OCI-LY3 (cell line): ENCODE results near the gene TMEM232.

Experiments
- H2AFZ ChIP-seq: fragments of 200-600, 300-600 bp; shearing (Covaris generic); 2 replicates; pipeline ENCODE4 v1.6.0; 2014; ENCODE audit warnings: antibody characterized with exemption, low read depth, low read length
- H3K27ac ChIP-seq: fragments of 200-600, 300-600 bp; sonication (generic); 2 replicates; pipeline ENCODE4 v1.5.1; 2014; ENCODE audit warnings: mild to moderate bottlenecking, low read length, moderate library complexity, mixed read lengths
- H3K27me3 ChIP-seq: fragments of 200-600, 300-600 bp; sonication (generic); 2 replicates; pipeline ENCODE4 v1.6.1; 2014; ENCODE audit warnings: low read depth, low read length, mixed read lengths
- H3K36me3 ChIP-seq: fragments of 200-600, 300-600 bp; sonication (generic); replicated peaks from 2 replicates; pipeline ENCODE3; 2014; ENCODE audit warnings: low read depth, low read length, mixed read lengths
- H3K4me1 ChIP-seq: fragments of 300-600, 200-600 bp; sonication (generic); 2 replicates; pipeline ENCODE4 v1.6.1; 2014; ENCODE audit warnings: low read length, mixed read lengths
- H3K4me2 ChIP-seq: fragments of 200-600, 300-600 bp; sonication (generic); 2 replicates; pipeline ENCODE4 v1.6.1; 2014; ENCODE audit warnings: low read length, mixed read lengths
- H3K4me3 ChIP-seq: fragments of 300-600, 200-600 bp; sonication (generic); 2 replicates; pipeline ENCODE4 v1.5.1; 2014; ENCODE audit warnings: antibody characterized with exemption, mild to moderate bottlenecking, low read length, moderate library complexity
- H3K79me2 ChIP-seq: fragments of 300-600, 200-600 bp; shearing (Covaris generic); 2 replicates; pipeline ENCODE4 v1.6.1; 2014; ENCODE audit warnings: mild to moderate bottlenecking, low read length, mixed read lengths
- H3K9ac ChIP-seq: fragments of 300-600, 200-600 bp; shearing (Covaris generic); 2 replicates; pipeline ENCODE4 v1.6.0; 2014; ENCODE audit warnings: mild to moderate bottlenecking, low read length, moderate library complexity
- H3K9me3 ChIP-seq: fragments of 200-600, 300-600 bp; shearing (Covaris generic); 2 replicates; pipeline ENCODE4 v1.6.1; 2014; ENCODE audit warnings: low read length, mixed read lengths; ENCODE audit not compliant: insufficient read depth
- H4K20me1 ChIP-seq: fragments of 200-600, 300-600 bp; sonication (generic); 2 replicates; pipeline ENCODE4 v1.6.1; 2016; ENCODE audit warnings: low read length, mixed read lengths; ENCODE audit not compliant: insufficient read depth
- EZH2phosphoT487 ChIP-seq: fragments of 200-600 bp; shearing (Covaris generic); IDR thresholded peaks from 2 replicates; pipeline ENCODE4 v1.6.1; 2018; ENCODE audit warnings: antibody characterized with exemption, mixed run types, low read depth
- TF ChIP-seq, protein P1 (sequence below): fragments of 200-600, 300-600 bp; sonication (generic); IDR thresholded peaks from 2 replicates; pipeline ENCODE4 v1.5.1; 2014; ENCODE audit warnings: antibody characterized with exemption, low read length, low read depth

TMEM232 gene

DNA sequence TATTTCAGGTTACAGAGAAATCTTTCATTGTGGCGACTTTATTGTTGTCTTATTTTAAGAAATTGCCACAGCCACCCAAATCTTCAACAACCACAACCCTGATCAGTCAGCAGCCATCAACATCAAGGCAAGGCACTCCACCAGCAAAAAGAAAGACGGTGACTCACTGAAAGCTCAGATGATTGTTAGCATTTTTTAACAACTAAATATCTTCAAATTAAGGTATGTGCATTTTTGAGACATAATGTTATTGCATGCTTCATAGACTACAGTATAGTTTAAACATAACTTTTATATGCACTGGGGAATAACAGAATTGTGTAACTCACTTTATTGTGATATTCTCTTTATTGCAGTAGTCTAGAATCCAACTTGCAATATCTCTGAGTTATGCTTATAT lies 263.4 kb downstream of the TMEM232 start:
- Histone ChIP-seq H2AFZ (no peak overlapping the region), H3K4me3 (no peak overlapping the region), H3K4me2 (no peak overlapping the region), H3K27ac (no peak overlapping the region), H3K4me1 (peaks cover 25% of the 10 kb centered on the region), H3K9ac (no peak overlapping the region), H3K79me2 (no peaks in the 10 kb centered on the region), H3K9me3 (no peaks in the 10 kb centered on the region), H4K20me1 (no peaks in the 10 kb centered on the region), H3K27me3 (no peaks in the 10 kb centered on the region), H3K36me3 (no peaks in the 10 kb centered on the region)
- TF ChIP-seq, protein P1, sequence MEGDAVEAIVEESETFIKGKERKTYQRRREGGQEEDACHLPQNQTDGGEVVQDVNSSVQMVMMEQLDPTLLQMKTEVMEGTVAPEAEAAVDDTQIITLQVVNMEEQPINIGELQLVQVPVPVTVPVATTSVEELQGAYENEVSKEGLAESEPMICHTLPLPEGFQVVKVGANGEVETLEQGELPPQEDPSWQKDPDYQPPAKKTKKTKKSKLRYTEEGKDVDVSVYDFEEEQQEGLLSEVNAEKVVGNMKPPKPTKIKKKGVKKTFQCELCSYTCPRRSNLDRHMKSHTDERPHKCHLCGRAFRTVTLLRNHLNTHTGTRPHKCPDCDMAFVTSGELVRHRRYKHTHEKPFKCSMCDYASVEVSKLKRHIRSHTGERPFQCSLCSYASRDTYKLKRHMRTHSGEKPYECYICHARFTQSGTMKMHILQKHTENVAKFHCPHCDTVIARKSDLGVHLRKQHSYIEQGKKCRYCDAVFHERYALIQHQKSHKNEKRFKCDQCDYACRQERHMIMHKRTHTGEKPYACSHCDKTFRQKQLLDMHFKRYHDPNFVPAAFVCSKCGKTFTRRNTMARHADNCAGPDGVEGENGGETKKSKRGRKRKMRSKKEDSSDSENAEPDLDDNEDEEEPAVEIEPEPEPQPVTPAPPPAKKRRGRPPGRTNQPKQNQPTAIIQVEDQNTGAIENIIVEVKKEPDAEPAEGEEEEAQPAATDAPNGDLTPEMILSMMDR = no peak
- TF ChIP-seq EZH2phosphoT487 = no peak

GRCh38 chr5:110460837-110461236 lies 265.6 kb downstream of the TMEM232 start:
- Histone ChIP-seq H3K9me3 (no peaks in the 10 kb centered on the region), H3K4me2 (peak overlapping the region; percentile 73), H3K27ac (peak overlapping the region; percentile 61), H3K27me3 (no peaks in the 10 kb centered on the region), H4K20me1 (no peaks in the 10 kb centered on the region), H2AFZ (no peak overlapping the region), H3K79me2 (no peaks in the 10 kb centered on the region), H3K36me3 (no peaks in the 10 kb centered on the region), H3K4me1 (peaks cover 32% of the 10 kb centered on the region), H3K9ac (no peak overlapping the region), H3K4me3 (peak overlapping the region; percentile 53)
- TF ChIP-seq, protein P1 = no peak
- no peak for TF ChIP-seq EZH2phosphoT487

DNA sequence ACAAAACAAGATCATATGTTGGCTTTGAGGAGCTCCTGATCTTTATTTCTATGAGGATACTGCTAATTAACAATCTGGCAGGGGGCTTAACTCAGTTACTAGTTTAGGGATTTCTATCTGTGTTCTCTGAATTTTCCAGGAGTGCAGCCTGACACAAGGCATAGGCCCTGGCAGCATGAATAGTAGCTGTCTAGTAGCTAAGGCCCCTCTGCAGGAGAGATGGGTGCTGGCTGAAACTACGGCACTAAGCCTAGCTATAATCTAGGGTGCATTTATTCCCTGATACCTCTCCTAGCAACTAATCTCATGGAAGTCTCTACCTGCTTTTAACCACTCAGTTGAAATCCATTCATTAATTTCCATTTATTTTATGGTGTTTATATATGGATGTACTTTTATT lies 268.2 kb downstream of the TMEM232 start:
- Histone ChIP-seq H3K27me3 (no peaks in the 10 kb centered on the region), H3K36me3 (no peaks in the 10 kb centered on the region), H4K20me1 (no peaks in the 10 kb centered on the region), H3K4me2 (no peak overlapping the region), H3K9ac (no peak overlapping the region), H3K79me2 (no peaks in the 10 kb centered on the region), H3K4me3 (no peak overlapping the region), H3K27ac (no peak overlapping the region), H2AFZ (no peak overlapping the region), H3K4me1 (peaks cover 32% of the 10 kb centered on the region), H3K9me3 (no peaks in the 10 kb centered on the region)
- TF ChIP-seq, protein P1 = no peak
- TF ChIP-seq EZH2phosphoT487 = no peak

- Histone ChIP-seq H2AFZ (no peak overlapping the region), H3K4me3 (no peak overlapping the region), H3K36me3 (no peaks in the 10 kb centered on the region), H3K4me1 (peaks cover 10% of the 10 kb centered on the region), H3K9me3 (no peaks in the 10 kb centered on the region), H3K4me2 (no peak overlapping the region), H3K27ac (no peak overlapping the region), H3K79me2 (no peaks in the 10 kb centered on the region), H3K27me3 (no peaks in the 10 kb centered on the region; the same call in 1 of the 2 replicates), H4K20me1 (no peaks in the 10 kb centered on the region), H3K9ac (no peak overlapping the region)
- TF ChIP-seq, protein P1 = no peak
- TF ChIP-seq EZH2phosphoT487 = no peak
Measured at GRCh38 chr5:110442856-110443255, 283.6 kb downstream of the TMEM232 start.
